HG03378 (cell line): Measurements from ENCODE around the gene EPHB6.

Source experiments
- ATAC-seq: cut with Tn5 transposase; IDR thresholded peaks from one replicate; pipeline ENCODE4 v1.9.1; 2021; ENCODE audit warnings: mild to moderate bottlenecking, moderate library complexity; ENCODE audit not compliant: unreplicated experiment

The EPHB6 gene

DNA sequence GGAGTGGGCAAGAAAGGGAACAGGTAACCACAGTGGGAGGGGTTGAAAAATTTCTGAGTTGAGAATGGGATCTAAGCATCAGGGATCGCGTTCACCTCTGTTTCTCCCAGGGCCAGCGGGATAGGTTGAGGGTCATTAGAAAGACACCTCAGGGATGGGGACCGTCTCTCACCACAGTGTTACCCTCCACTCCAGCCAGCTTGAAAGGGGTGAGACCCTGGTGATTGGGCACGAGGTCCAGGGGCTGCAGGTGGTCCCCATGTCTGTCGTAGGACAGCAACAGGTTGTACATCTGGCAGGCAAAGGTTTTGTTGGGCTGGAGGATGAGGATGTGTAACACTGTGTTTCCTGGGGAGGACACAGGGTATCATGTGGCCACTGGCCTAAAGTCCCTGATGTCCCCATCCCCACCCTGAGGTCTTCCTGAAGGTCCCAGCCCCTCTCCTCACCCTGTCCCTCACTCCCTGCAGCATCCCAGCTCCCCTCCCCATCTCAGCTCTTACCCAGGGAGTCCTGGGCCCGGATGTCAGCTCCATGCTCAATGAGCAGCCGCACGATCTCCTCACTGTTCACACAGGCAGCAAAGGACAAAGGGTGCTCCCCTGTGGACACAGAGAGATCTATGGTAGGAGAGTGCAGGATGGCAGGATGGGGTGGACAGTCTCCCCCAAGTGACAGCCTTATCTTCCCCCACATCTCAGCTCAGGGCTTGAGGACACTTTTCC lies 21.5 kb downstream of the EPHB6 start:
- no peak for ATAC-seq

DNA sequence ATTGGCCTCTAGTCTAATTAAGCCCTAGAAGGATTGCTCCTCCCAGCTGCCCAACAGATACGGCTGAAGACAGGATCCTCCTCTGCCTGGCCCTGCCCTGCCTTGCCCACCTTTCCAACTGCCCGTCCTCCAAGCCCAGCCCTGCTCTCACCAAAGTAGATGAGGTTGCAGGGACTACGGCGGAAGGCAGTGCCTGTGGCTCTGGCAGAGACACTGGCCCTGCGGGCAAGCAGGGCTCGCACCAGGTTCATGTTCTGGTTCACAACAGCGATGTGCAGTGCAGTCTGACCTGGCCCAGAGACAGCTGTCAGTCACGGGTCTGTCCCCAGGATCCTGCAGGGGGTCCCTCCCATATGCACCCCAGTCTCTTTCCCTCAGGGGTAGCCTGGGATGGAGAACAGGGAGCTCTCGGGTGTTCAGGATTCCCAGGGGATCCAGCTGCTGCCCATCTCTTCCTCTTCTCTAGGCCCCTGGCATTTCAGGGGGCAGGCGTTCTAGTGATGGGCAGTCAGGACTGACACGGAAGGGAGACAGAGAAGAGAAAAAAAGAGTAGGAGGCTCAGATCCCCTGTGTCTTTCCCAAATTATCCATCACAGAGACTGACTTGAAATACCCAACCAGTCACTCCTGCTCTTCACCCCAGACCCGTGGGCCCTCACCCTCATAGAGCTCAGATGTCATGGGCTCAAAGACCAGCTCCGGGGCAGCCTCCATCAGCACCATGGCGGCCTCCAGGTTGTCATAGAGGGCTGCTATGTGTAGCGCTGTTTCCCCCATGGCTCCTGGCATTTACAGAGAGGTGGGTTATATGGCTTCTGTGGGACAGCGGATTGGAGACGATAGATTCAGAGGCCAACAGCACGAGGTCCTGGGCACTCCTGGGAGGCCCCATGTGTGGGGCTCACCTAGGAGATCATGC lies 22.4 kb downstream of the EPHB6 start:
- ATAC-seq = no peak

DNA sequence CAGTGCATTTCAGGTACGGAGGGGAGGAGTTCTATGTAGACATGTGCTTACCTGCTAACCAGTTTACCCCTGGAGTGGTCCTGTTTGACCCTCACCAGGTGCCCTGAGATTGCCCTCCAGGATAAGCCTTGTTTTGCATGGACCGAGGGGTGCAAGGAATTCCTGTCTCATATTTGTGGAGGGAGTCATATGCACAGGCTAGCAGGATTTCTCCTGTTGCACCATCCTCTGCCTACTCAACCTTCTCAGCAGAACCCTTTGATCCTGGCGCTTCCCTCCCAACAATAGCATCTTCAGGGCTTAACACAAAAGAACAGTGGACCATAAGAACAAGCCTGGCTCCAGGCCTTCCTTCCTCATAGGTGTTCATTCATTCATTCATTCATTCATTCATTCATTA lies 23.4 kb downstream of the EPHB6 start:
- no peak for ATAC-seq

DNA sequence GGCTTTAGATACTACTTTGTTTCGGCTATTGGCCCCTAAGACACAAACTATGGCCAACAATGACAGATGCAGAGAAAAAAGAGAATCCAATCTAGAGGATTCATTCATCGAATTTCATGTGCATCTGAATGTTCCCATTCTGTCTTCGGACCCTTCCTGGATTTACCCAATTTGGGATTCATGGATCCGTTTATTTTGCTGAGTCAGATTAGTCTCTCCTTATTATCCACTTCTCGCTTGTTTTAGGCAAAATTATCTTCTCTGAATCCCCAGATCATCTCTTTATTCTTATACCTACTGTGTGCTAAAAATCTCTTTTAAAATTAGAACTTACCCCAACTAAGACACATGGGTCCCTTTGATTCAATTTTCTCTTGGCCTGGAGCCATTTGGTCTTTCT lies 24.2 kb downstream of the EPHB6 start:
- no peak for ATAC-seq

DNA sequence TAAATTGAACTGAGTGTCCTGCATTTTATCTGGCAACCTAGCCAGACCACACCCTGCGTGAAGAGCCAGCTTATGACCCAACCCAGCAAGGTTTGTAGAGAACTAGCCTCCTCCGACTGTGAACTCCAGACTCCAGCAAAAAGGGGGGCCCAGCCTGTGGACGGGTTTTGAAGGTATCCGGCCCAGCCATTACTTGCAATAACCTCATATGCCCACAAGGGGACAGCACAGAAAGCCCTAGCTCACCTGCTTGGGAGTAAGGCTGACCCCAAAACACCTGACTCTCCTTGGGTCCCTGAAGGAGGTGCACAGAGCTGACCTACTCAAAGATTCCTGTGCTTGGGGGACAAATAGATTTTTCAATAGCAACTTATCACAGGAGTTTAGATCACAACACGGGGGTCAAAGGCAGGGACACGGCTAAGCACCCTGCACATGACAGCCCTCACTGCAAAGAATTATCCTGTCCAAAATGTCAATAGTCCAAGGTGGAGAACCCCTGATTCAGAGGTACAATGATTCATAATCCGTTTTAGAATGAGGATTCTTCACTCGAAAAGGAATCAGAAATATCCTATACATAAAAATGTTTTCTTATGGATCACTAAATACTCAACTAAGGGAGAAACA lies 26.1 kb downstream of the EPHB6 start:
- ATAC-seq = peak; percentile 78

DNA sequence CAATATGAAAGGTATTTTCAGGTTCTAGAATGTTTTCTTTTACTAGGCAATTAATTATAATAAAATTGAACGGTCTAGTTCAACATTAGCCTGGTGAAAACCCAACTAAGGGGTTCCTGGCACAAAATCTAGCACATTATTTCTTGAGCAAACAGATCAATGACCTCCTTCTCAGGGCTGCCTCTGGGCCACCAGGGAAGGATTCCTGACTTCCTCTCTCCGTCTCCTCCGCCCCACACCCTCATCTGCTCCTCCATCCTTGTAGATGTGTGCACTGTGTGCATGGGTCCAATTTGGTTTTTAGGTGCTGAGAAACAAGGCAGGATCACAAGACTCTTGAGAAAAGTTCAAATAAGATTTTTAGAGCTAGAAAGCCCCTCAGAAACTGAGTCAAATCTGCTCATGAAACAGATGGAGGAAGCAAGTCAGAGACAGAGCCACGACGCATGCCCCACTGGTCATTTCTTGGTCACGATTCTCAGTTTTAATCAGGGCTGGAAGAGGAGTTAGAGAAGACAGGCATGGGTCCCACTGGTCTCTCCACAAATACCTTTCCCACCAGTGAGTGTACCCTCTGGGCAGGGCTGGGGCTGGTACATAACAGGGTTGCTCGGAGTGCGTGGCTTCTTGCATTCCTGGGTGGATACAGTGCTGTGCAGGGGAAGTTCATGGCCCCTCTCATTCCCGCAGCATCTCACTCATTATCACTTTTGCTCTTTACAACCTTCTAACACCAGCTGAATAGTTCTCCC lies 26.9 kb downstream of the EPHB6 start:
- ATAC-seq = no peak

DNA sequence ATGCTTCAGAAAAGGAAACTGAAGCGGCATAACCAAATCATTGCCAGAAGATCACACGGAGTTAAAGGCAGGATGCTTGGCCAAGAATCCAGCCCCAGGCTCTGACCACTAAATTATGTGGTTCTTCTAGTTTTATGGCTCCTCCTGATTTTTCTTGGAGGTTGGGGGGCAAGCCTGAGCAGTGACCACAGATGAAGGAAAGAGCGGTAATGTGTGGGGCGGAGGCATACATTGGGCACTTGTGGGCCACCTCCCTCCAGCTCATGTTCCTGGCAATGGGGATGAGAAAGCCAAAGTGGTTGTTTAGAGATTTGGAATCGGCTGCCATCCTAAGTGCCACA lies 27.4 kb downstream of the EPHB6 start:
- ATAC-seq = no peak

DNA sequence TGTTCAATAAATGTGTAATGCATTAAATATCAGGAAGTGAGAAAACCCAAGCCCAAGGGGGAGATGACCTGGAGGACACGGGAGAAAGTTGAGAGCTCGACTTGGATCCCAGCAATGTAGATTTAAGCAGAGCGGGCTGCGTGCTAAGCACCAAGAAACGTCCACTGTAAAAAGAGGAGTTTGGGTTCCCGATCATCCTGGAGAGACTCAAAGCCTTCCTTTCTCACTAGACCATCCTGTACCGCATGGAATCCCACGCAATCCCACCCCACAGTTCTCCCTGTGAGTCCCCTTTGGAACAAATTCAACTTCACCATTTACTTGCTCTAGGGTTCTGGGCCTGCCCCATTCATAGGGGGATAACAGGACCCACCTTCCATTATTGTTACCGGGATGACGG lies 28.3 kb downstream of the EPHB6 start:
- no peak for ATAC-seq

DNA sequence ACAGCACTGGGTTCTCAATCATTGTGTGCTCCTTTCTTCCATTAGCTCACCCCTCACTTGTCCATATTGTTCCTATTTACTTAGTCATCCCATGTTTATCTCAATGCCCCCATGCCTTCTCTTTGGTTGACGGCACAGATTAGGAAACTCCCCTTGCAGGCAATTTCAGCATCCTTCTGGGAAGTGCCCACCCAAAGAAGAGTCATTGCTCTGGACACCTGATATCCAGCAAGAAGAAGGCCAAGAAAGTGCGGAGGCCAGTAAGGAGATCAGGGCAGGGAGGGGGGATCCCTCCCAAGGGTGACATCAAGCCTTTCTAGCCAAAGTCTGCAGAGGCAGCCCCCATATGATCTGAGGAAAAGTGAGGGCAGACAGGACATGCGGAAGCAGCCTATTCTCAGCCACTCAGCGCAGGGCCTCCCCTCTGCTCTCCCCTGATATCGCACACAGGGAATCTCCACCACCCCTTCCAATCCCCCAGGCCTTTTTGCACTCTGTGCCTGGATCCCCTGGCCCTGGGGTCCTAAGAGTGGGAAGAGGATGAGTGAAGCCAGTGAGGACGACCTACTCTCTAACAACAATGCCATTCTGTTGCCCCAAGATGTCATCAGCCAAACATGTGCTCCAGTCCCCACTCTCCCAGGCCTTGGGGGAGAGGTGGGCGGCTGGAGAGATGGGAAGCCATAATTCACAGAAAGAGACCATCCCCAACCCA lies 28.9 kb downstream of the EPHB6 start:
- ATAC-seq = no peak

DNA sequence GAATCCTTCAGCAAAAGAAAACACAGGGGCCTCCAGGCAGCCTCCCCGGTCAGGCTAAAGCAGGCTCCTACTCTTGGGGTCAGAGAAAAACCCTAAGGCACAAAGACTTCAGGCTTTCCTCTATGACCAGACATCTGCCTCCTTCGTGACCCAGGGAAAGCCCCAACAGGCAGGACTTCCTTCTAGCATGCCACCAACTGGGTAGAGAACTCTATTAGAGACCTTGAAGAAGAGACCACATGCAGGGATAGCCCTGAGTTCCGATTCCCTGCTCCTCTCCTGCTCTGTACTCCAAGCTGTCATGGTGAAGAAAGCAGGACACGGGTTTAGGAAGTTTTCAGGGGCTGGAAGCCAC lies 29.4 kb downstream of the EPHB6 start:
- ATAC-seq = no peak

DNA sequence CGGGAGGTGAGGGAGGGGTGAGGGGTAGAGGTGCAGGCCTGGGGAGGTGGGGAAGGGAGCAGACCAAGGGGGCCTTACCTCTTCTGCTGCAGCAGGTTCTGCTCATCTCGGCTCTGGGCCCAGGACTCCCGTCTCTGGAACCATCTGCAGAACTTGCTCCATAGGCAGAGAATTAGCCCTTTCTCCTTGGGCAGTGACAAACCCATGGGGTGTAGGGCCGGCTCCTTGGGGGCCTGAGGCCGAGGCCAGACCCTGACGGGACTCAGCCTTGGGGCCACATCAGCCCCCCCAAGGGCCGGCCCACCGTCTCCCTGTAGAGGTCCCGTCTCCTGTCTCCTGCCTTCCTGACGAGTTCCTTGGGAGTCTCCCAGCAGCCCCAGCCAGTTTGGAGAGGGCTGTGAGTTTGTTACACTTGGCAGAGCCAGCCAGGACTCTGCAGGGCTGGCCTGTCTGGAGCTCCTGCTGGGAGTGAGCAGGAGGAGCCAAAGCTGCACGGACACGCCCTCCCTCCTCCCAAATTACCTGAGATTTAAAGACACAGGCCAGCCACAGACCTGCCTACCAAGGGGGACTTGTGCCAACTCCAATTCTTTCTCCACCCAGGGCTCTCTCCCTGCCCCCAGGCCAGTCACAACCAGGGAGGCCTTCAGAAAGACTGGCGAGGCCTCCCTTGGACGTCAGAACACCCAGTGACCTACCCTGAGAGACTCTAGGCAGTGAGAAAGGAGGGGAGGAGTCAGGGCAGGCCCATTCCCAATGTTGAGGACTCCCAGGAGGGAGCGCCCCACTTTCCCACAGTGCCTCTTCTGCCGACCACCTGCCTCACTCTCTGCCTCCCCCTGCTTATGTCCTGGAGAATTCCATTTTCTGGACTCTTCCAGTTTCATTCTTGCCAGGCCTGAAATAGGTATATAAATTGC lies 30.7 kb downstream of the EPHB6 start, which contains the start of gene TRPV6:
TRPV6 (minus strand) TSS at position 435 of the 920 bp plus-strand sequence.
- ATAC-seq = no peak

DNA sequence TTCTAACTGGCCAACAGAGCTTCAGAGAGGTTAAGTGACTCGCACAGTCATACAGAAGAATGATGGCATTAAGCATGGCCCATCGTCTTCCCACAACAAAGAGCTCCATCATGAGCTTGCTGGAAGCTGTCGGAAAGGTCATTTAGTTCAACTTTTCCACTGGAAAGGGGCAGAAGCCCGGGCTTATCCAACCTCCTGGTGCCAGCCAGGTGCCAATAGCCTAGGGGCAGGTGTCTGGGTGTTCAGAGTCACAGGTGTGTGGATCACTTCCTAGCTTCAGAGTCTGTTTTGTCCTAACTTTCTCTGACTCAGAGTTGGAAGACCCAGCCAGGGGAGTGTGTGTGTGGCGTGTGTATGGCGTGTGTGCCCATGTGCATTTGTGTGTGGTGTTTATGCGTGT lies 32.0 kb downstream of the EPHB6 start:
- ATAC-seq = no peak

DNA sequence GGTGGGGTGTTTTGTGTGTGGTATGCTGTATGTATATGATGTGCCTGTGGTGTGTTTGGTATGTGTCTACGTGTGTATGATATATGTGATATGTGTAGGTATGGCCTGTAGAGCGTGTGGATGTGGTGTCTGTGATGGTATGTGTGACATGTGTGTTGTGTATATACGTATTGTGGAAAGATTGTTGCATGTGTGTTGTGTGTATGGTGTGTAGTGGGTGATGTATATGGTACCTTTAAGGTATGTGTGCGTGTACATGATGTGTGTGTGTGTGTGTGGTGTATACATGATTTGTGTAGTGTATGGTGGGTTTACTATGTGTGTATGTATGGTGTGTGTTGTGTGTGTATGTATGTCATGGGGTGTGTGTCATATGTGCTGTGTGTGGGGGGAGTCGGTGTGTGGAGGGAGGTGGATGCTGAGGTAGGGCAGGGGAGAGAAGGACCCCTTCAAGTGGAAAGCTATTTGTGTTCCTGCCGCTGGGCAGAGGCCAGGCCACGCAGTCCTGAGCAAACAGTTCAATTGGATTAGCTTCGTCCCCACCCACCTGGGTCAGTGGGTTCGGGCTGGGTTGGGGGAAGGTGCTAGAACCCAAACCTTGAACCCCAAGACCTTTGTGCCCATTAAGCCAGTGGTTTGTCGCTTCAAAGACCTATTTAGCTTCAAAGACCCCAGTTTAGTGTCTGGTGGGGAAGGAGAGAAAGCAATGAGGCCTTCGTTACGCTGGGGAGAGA lies 32.6 kb downstream of the EPHB6 start:
- ATAC-seq = no peak

DNA sequence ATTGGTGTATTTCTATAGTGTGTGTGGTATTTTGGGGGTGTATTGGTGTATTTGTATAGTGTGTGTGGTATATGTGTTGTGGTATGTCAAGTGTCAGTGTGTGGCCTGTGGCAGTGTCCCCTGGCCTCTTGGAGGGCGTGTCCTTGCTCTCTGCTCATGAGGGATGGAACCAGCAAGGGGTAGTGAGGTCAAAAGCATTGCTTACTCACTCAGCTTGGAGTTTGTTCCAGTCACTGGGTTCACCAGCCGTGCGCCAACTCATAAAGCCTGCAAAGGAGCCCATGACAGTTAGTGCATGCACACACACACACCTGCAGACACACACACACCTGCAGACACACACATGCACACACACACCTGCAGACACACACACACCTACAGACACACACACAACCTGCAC lies 34.9 kb downstream of the EPHB6 start:
- ATAC-seq = no peak

DNA sequence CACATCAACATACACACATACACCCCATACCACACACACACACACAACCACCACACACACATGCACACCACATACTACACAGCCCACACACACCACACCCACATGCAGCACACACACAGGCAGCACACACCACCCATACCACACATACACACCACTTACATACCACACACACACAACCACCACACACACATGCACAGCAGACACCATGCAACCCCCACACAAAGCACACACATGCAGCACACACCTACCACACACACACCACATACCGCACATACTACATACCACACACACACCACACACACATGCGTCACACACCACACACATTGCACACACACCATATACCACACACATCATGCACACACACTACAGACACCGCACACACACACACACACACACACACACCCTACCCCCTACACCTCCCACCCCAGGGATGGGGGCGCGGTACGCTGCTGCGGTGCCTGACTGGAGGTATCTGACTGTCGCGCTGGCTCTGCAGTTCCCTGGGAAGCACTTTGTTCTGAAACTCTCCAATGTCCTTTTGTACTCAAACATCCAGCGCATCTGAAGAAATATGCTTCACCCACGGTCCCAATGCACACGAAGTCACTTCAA lies 36.1 kb downstream of the EPHB6 start:
- ATAC-seq = no peak

DNA sequence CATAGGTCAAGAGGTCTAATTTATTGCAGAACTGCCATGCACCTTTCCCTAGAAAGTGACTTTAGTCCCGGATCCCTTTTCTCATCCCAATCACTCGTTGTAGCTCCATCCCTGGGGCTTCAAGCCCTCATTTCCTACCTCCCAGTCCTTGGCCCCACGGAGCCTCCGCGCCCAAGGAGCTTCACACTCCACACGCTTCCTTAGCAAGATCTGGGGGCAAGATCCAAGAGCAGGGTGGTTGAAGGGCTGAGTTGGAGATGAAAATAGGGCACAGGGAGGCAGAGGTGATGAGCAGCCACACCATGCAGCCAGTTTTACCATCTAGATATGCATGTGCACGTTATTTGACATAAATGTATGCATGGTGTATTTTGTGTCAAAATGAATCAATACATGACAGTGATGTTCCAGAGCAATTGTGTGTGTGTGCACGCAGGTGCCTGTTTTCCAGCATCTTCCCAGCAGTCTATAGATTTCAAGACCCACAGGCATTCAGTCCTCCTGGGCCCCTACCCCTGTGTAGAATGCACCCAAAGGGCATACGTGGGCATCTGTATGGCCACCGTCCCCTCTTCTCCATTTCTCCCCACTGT lies 36.7 kb downstream of the EPHB6 start:
- no peak for ATAC-seq

DNA sequence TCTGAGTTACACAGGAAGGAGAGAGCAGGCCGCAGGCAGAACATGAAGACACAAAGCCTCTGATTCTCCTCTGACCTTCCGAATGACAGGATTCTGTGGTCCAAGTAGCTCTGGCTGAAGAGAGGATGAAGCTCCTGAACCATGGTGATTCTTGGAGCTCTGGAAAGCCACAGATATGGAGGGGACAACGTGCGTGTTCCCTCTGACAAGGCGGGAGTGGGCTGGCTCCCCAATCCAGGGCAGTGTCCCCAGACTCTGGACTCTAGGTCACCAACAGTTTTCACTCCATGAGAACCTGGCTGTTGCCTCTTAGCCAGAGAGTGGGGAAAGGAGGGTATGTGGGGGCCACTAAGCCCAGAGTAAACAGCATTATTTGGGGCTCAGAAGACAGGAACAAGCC lies 38.1 kb downstream of the EPHB6 start:
- no peak for ATAC-seq
